HL-60/S4 treated with phorbol 12-myristate 13-acetate at 8.2 ng/mL for 4 days and 3 days (cell line): ENCODE results near the gene ZFP36L1.

Experiments used
- in situ Hi-C: fragments of 300-500 bp; cut with MboI; formaldehyde crosslinking; loops from 2 replicates; pipeline ENCODE4 v1.15.0; 2022; ENCODE audit warnings: low sequenced_read_pairs

ZFP36L1 gene

GRCh38 chr14:68792979-68793733 lies at the start of gene ZFP36L1:
Gene ZFP36L1, minus strand, starts transcription at chr14:68793067. Its CDS starts 129 bp downstream, at chr14:68792938.
- in situ Hi-C loops, result no loop called here

GRCh38 chr14:68842298-68842697 lies 49.4 kb upstream of the ZFP36L1 start:
- in situ Hi-C loops, result loop anchor here (25.0 kb wide), 1 partner anchor 905 kb away; no protein-coding TSS in a partner anchor

- in situ Hi-C loops, result loop anchor here (25.0 kb wide), 1 partner anchor 904 kb away; no protein-coding TSS in a partner anchor
These were observed 48.3 kb upstream of the ZFP36L1 start for GRCh38 chr14:68841016-68841809.

- in situ Hi-C loops, result loop anchor here (25.0 kb wide), 1 partner anchor 903 kb away; no protein-coding TSS in a partner anchor
These were observed 47.6 kb upstream of the ZFP36L1 start for GRCh38 chr14:68840454-68840853.

GRCh38 chr14:68836082-68836481 lies 43.2 kb upstream of the ZFP36L1 start:
- in situ Hi-C loops, result loop anchor here (25.0 kb wide), 1 partner anchor 899 kb away; no protein-coding TSS in a partner anchor

- in situ Hi-C loops, result loop anchor here (25.0 kb wide), 1 partner anchor 898 kb away; no protein-coding TSS in a partner anchor
These were observed 41.9 kb upstream of the ZFP36L1 start for GRCh38 chr14:68834816-68835215.

GRCh38 chr14:68828698-68829097 lies 35.8 kb upstream of the ZFP36L1 start:
- in situ Hi-C loops, result loop anchor here (25.0 kb wide), 1 partner anchor 891 kb away; no protein-coding TSS in a partner anchor

GRCh38 chr14:68825729-68826128 lies 32.9 kb upstream of the ZFP36L1 start:
- in situ Hi-C loops, result loop anchor here (25.0 kb wide), 1 partner anchor 888 kb away; no protein-coding TSS in a partner anchor

- in situ Hi-C loops, result loop anchor here (25.0 kb wide), 2 partner anchors 587 to 887 kb away; no protein-coding TSS in a partner anchor
These were observed 31.9 kb upstream of the ZFP36L1 start for GRCh38 chr14:68824517-68825347.

GRCh38 chr14:68824207-68824516 lies 31.3 kb upstream of the ZFP36L1 start:
- in situ Hi-C loops, result loop anchor here (25.0 kb wide), 1 partner anchor 587 kb away; no protein-coding TSS in a partner anchor

- in situ Hi-C loops, result loop anchor here (25.0 kb wide), 1 partner anchor 586 kb away; no protein-coding TSS in a partner anchor
These were observed 30.8 kb upstream of the ZFP36L1 start for GRCh38 chr14:68823434-68824206.

- in situ Hi-C loops, result loop anchor here (25.0 kb wide), 1 partner anchor 586 kb away; no protein-coding TSS in a partner anchor
These were observed 30.1 kb upstream of the ZFP36L1 start for GRCh38 chr14:68822926-68823325.

- in situ Hi-C loops, result loop anchor here (25.0 kb wide), 1 partner anchor 585 kb away; no protein-coding TSS in a partner anchor
These were observed 29.3 kb upstream of the ZFP36L1 start for GRCh38 chr14:68822132-68822651.

- in situ Hi-C loops, result loop anchor here (25.0 kb wide), 1 partner anchor 584 kb away; no protein-coding TSS in a partner anchor
These were observed 28.3 kb upstream of the ZFP36L1 start for GRCh38 chr14:68820999-68821683.

- in situ Hi-C loops, result loop anchor here (25.0 kb wide), 1 partner anchor 583 kb away; no protein-coding TSS in a partner anchor
These were observed 27.7 kb upstream of the ZFP36L1 start for GRCh38 chr14:68820536-68820935.

GRCh38 chr14:68820119-68820518 lies 27.3 kb upstream of the ZFP36L1 start:
- in situ Hi-C loops, result loop anchor here (25.0 kb wide), 1 partner anchor 583 kb away; no protein-coding TSS in a partner anchor

- in situ Hi-C loops, result loop anchor here (25.0 kb wide), 1 partner anchor 582 kb away; no protein-coding TSS in a partner anchor
These were observed 26.4 kb upstream of the ZFP36L1 start for GRCh38 chr14:68819260-68819691.

GRCh38 chr14:68817506-68818212 lies 24.8 kb upstream of the ZFP36L1 start:
- in situ Hi-C loops, result loop anchor here (25.0 kb wide), 1 partner anchor 580 kb away; no protein-coding TSS in a partner anchor
